Mesendoderm (in vitro differentiated cells): ENCODE data around the gene CASQ1.

ENCODE experiments used
- DNase-seq: peaks from one replicate; pipeline ENCODE4 v3.0.0; 2013
- H2AK5ac ChIP-seq: 2 replicates; pipeline ENCODE4 v1.6.1; 2013; ENCODE audit warnings: low read length, inconsistent platforms
- H2BK120ac ChIP-seq: 2 replicates; pipeline ENCODE4 v1.6.1; 2013; ENCODE audit warnings: low read depth, mild to moderate bottlenecking, low read length, moderate library complexity, mixed read lengths
- H2BK15ac ChIP-seq: replicated peaks from 2 replicates; pipeline ENCODE4 v1.6.1; 2013; ENCODE audit warnings: low read depth, mild to moderate bottlenecking, moderate library complexity
- H2BK5ac ChIP-seq: 2 replicates; pipeline ENCODE4 v1.6.1; 2013; ENCODE audit warnings: low read length, inconsistent platforms
- H3K18ac ChIP-seq: 2 replicates; pipeline ENCODE4 v1.6.1; 2013; ENCODE audit warnings: mild to moderate bottlenecking, low read length, mixed read lengths
- H3K23ac ChIP-seq: one replicate; pipeline ENCODE4 v1.6.1; 2013; ENCODE audit warnings: low read length
- H3K27ac ChIP-seq: 2 replicates; pipeline ENCODE4 v1.5.1; 2013; ENCODE audit warnings: low read depth, mild to moderate bottlenecking, inconsistent platforms, low read length, moderate library complexity
- H3K27me3 ChIP-seq: 2 replicates; pipeline ENCODE4 v1.6.1; 2013; ENCODE audit warnings: low read length, control low read depth, mild to moderate bottlenecking, inconsistent platforms; ENCODE audit not compliant: insufficient read depth, poor library complexity
- H3K36me3 ChIP-seq: 2 replicates; pipeline ENCODE4 v1.6.1; 2013; ENCODE audit warnings: low read length, inconsistent platforms; ENCODE audit not compliant: control insufficient read depth, insufficient read depth
- H3K4ac ChIP-seq: one replicate; pipeline ENCODE4 v1.6.1; 2013; ENCODE audit warnings: low read depth, mild to moderate bottlenecking, low read length, moderate library complexity
- H3K4me1 ChIP-seq: 2 replicates; pipeline ENCODE4 v1.6.1; 2013; ENCODE audit warnings: low read depth, low read length, inconsistent platforms; ENCODE audit not compliant: control insufficient read depth
- H3K4me2 ChIP-seq: 2 replicates; pipeline ENCODE4 v1.6.1; 2013; ENCODE audit warnings: low read length
- H3K4me3 ChIP-seq: 2 replicates; pipeline ENCODE4 v1.5.1; 2013; ENCODE audit warnings: mild to moderate bottlenecking, low read length
- H3K56ac ChIP-seq: one replicate; pipeline ENCODE4 v1.6.1; 2013; ENCODE audit warnings: low read length
- H3K79me1 ChIP-seq: 2 replicates; pipeline ENCODE4 v1.6.1; 2013; ENCODE audit warnings: low read length, inconsistent platforms
- H3K79me2 ChIP-seq: 2 replicates; pipeline ENCODE4 v1.6.1; 2013; ENCODE audit warnings: mild to moderate bottlenecking, low read length; ENCODE audit not compliant: control insufficient read depth, insufficient read depth
- H3K9ac ChIP-seq: 2 replicates; pipeline ENCODE4 v1.6.1; 2013; ENCODE audit warnings: low read length, inconsistent platforms
- H4K5ac ChIP-seq: one replicate; pipeline ENCODE4 v1.6.1; 2013; ENCODE audit warnings: low read length
- H4K8ac ChIP-seq: one replicate; pipeline ENCODE4 v1.6.1; 2013; ENCODE audit warnings: low read depth, mild to moderate bottlenecking, control low read depth, low read length, moderate library complexity
- WGBS: extraction: QIAGEN DNeasy Blood & Tissue Kit; methylation state at CpG from one replicate; pipeline ENCODE4 v1.1.7; 2013; ENCODE audit warnings: low lambda C conversion rate, missing lambda C conversion rate; ENCODE audit not compliant: insufficient coverage; ENCODE audit errors: extremely low coverage; 5-methylcytosine and 5-hydroxymethylcytosine counted together

CASQ1 gene

DNA sequence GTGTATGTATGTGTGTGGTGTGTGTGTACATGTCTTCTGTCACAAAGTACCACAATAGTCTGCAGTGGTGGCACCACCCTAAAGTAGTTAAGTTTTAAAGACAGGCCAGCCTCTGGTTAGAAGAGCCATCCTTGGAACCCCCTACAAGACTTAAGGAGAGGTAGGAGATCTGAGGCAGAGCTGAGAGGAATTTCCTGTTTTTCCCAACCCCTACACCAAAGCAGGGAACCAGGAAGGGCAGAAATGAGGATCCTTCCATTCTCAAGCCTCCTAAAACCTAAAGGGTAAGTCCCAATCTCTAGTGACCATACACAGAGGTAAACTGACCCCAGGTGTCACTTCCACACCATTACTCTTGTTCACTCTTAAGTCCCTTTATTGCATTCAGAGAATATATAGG is 25.9 kb downstream of the CASQ1 start:
- Histone ChIP-seq H3K18ac (no peak overlapping the region), H3K36me3 (peaks cover 35% of the 10 kb centered on the region), H3K27ac (no peak overlapping the region)

DNA sequence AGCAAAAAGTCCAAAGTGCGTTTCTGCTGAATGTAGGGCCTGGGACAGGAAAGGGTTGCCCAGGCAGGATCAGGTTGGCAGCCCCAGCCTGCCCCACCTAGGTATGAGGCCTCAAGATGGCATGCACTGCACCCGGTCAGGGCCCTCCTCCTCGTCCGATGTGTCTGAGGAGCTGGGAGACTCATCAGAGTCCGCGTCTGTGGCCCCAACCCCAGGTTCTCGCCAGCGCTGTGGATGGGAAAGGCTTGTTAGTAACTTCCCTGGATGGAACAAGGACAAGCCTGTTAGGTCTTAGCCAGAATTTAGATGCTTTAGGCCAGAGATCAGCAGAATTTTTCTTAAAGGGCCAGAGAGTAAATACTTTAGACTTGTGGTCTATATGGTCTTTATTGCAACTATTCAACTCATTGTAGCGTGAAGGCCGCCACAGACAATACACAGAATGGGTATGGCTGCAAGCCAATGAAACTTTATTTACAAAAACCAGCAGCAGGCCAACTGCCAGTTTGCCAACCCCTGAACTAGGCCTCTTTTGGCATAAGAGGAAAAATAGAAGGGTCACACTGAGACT is 27.2 kb downstream of the CASQ1 start:
- no peak overlapping the region for H2BK15ac ChIP-seq
- no peaks in the 10 kb centered on the region for H3K79me2 ChIP-seq
- no CpG with 5 or more reads among the region's 10 CpGs for WGBS
- H3K9ac ChIP-seq = no peak overlapping the region
- peaks cover 3% of the 10 kb centered on the region for H3K4me1 ChIP-seq
- no peak overlapping the region for H2AK5ac ChIP-seq
- no peak overlapping the region for H3K23ac ChIP-seq
- no peak overlapping the region for H4K5ac ChIP-seq
- H2BK120ac ChIP-seq = no peak overlapping the region
- H2BK5ac ChIP-seq = no peak overlapping the region
- no peak overlapping the region for H3K27ac ChIP-seq
- H3K18ac ChIP-seq = no peak overlapping the region
- H4K8ac ChIP-seq = no peak overlapping the region
- no peak for DNase-seq
- no peak overlapping the region for H3K4me3 ChIP-seq
- no peaks in the 10 kb centered on the region for H3K27me3 ChIP-seq
- no peak overlapping the region for H3K4ac ChIP-seq
- H3K4me2 ChIP-seq = no peak overlapping the region
- peaks cover 28% of the 10 kb centered on the region for H3K36me3 ChIP-seq
- no peak overlapping the region for H3K56ac ChIP-seq
- peaks cover 4% of the 10 kb centered on the region for H3K79me1 ChIP-seq

More for the DNA sequence above, 25.9 kb downstream of the CASQ1 start:
- no peak overlapping the region for H2BK15ac ChIP-seq
- DNase-seq = no peak
- H3K4me1 ChIP-seq = peaks cover 3% of the 10 kb centered on the region
- H4K8ac ChIP-seq = no peak overlapping the region
- H3K56ac ChIP-seq = no peak overlapping the region
- H2AK5ac ChIP-seq = no peak overlapping the region
- no peaks in the 10 kb centered on the region for H3K79me2 ChIP-seq
- no peak overlapping the region for H4K5ac ChIP-seq
- no peak overlapping the region for H3K4me3 ChIP-seq
- H3K23ac ChIP-seq = no peak overlapping the region
- no peaks in the 10 kb centered on the region for H3K27me3 ChIP-seq
- H2BK120ac ChIP-seq = no peak overlapping the region
- peaks cover 8% of the 10 kb centered on the region for H3K79me1 ChIP-seq
- no peak overlapping the region for H3K4me2 ChIP-seq
- H2BK5ac ChIP-seq = no peak overlapping the region
- H3K9ac ChIP-seq = no peak overlapping the region
- no peak overlapping the region for H3K4ac ChIP-seq

GRCh38 chr1:160219062-160219929 is 28.9 kb downstream of the CASQ1 start:
- Histone ChIP-seq H3K79me2 (no peaks in the 10 kb centered on the region), H2AK5ac (no peak overlapping the region), H3K4me1 (peaks cover 3% of the 10 kb centered on the region), H3K27me3 (no peaks in the 10 kb centered on the region), H2BK15ac (no peak overlapping the region), H3K4me3 (no peak overlapping the region), H4K8ac (no peak overlapping the region), H3K27ac (peak overlapping the region; percentile 14), H3K4ac (no peak overlapping the region), H3K36me3 (peaks cover 26% of the 10 kb centered on the region), H2BK120ac (no peak overlapping the region), H3K23ac (no peak overlapping the region), H3K18ac (no peak overlapping the region), H3K56ac (peak overlapping the region; percentile 47), H3K9ac (no peak overlapping the region), H4K5ac (no peak overlapping the region), H3K4me2 (no peak overlapping the region), H3K79me1 (no peaks in the 10 kb centered on the region), H2BK5ac (no peak overlapping the region)
- DNase-seq = peak; percentile 87
- WGBS = no CpG with 5 or more reads among the region's 4 CpGs

GRCh38 chr1:160220301-160220700 is 29.9 kb downstream of the CASQ1 start:
- Histone ChIP-seq H3K4me2 (no peak overlapping the region), H2BK5ac (no peak overlapping the region), H3K4ac (no peak overlapping the region), H2BK15ac (no peak overlapping the region), H2AK5ac (no peak overlapping the region), H3K36me3 (peaks cover 25% of the 10 kb centered on the region), H3K56ac (no peak overlapping the region), H3K79me1 (no peaks in the 10 kb centered on the region), H3K4me3 (no peak overlapping the region), H3K27ac (no peak overlapping the region), H3K23ac (no peak overlapping the region), H4K5ac (no peak overlapping the region), H3K9ac (no peak overlapping the region), H3K27me3 (no peaks in the 10 kb centered on the region), H3K4me1 (peaks cover 3% of the 10 kb centered on the region), H4K8ac (no peak overlapping the region), H3K18ac (no peak overlapping the region), H3K79me2 (no peaks in the 10 kb centered on the region), H2BK120ac (no peak overlapping the region)
- DNase-seq = no peak
- no CpG with 5 or more reads among the region's 2 CpGs for WGBS

DNA sequence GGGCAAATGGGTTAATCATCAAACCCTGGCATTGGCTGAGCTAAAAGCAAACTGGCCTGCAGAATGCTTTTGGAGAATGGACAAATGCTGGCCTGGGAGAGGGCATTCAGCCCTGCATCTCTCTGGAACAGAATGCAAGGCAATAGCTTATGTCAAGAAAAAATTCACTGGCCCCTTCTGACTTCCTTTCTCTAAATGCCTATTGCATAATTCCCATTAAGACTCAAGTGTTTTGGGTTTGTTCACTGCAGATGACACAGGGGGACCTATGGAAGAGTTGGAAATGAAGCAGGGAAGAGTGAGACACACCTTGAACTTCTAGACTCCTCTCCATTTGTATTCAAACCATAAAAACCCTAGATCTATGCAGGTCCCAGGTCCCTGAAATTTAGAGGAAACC is 30.7 kb downstream of the CASQ1 start:
- no peak overlapping the region for H3K27ac ChIP-seq
- H3K18ac ChIP-seq = no peak overlapping the region
- H2BK120ac ChIP-seq = no peak overlapping the region
- no peak overlapping the region for H3K4me3 ChIP-seq
- no peak overlapping the region for H3K56ac ChIP-seq
- H2BK15ac ChIP-seq = no peak overlapping the region
- H3K4ac ChIP-seq = no peak overlapping the region
- DNase-seq = no peak
- no peak overlapping the region for H4K5ac ChIP-seq
- H3K36me3 ChIP-seq = peaks cover 21% of the 10 kb centered on the region
- no peak overlapping the region for H4K8ac ChIP-seq
- no peak overlapping the region for H2BK5ac ChIP-seq
- H3K23ac ChIP-seq = no peak overlapping the region
- no peak overlapping the region for H3K4me2 ChIP-seq
- H2AK5ac ChIP-seq = no peak overlapping the region
- no peaks in the 10 kb centered on the region for H3K79me2 ChIP-seq
- no peaks in the 10 kb centered on the region for H3K79me1 ChIP-seq
- peaks cover 3% of the 10 kb centered on the region for H3K4me1 ChIP-seq
- no peaks in the 10 kb centered on the region for H3K27me3 ChIP-seq
- H3K9ac ChIP-seq = no peak overlapping the region

DNA sequence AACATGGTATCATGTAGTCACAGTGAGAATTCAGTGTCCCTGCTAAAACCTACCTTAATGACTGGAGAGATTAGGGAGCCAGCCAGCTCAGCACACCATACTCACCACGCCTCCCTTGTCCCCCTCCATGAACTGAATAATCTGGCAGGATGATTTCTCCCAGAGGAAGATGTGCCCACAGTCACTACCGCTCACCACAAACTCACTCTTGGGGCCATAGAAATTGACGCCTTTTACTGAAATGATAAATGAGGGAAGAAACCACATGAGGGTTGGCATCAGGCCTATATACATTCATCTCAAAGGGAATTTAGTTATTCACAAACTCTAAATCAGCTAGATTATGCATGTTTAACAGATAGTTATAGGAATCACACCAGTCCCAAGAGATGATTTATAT is 32.2 kb downstream of the CASQ1 start:
- H2BK15ac ChIP-seq = no peak overlapping the region
- H2BK120ac ChIP-seq = no peak overlapping the region
- no CpG with 5 or more reads among the region's 3 CpGs for WGBS
- H3K18ac ChIP-seq = no peak overlapping the region
- H3K79me2 ChIP-seq = no peaks in the 10 kb centered on the region
- H3K56ac ChIP-seq = no peak overlapping the region
- no peak overlapping the region for H4K5ac ChIP-seq
- no peak overlapping the region for H2BK5ac ChIP-seq
- H3K36me3 ChIP-seq = peaks cover 18% of the 10 kb centered on the region
- H3K27ac ChIP-seq = no peak overlapping the region
- H3K9ac ChIP-seq = no peak overlapping the region
- H3K23ac ChIP-seq = no peak overlapping the region
- peaks cover 3% of the 10 kb centered on the region for H3K4me1 ChIP-seq
- no peak overlapping the region for H3K4me2 ChIP-seq
- H4K8ac ChIP-seq = no peak overlapping the region
- H3K4ac ChIP-seq = no peak overlapping the region
- H3K27me3 ChIP-seq = no peaks in the 10 kb centered on the region
- H2AK5ac ChIP-seq = no peak overlapping the region
- DNase-seq = no peak
- no peaks in the 10 kb centered on the region for H3K79me1 ChIP-seq
- H3K4me3 ChIP-seq = no peak overlapping the region
